Activated B cell treated with CpG ODN at 0.5 μM for 24 hours (primary cell): ENCODE results near the gene ZNF443. TPM values are rescaled to one million over a fixed set of nuclear protein-coding genes. Genes with fewer than 3 reads are reported as not detected.
A peak's percentile ranks its signal among the peaks of the same experiment; 100 is the strongest.
"Not testable (repeated sequence)": the region's sequence is repeated elsewhere in the genome, so short reads cannot be mapped to it uniquely, and the experiment has no call there.

ENCODE experiments used
- ATAC-seq: fragments of 200-7000 bp; cut with Tn5 transposase; one replicate; pipeline ENCODE4 v1.10.0; 2021; ENCODE audit warnings: low read depth, mild to moderate bottlenecking, moderate library complexity
- CTCF ChIA-PET: fragments of 350-600 bp; sonication (Branson Sonifier 250); formaldehyde crosslinking; loops from one replicate; lab custom pipeline; 2021; ENCODE audit warnings: antibody characterized with exemption; lab: Charles Lee
- POLR2A ChIA-PET: fragments of 350-600 bp; sonication (Branson Sonifier 250); formaldehyde crosslinking; loops from one replicate; lab custom pipeline; 2021; ENCODE audit warnings: antibody characterized with exemption; lab: Charles Lee
- DNase-seq: peaks from one replicate; pipeline ENCODE4 v3.0.0; 2022
- H3K27ac Mint-ChIP-seq: one replicate; pipeline ENCODE4 v1.8.0; 2020; ENCODE audit warnings: mixed read lengths
- H3K27me3 Mint-ChIP-seq: one replicate; pipeline ENCODE4 v1.8.0; 2021; ENCODE audit warnings: mixed read lengths
- H3K36me3 Mint-ChIP-seq: one replicate; pipeline ENCODE4 v1.8.0; 2021; ENCODE audit warnings: low read depth, mixed read lengths
- H3K4me1 Mint-ChIP-seq: one replicate; pipeline ENCODE4 v1.8.0; 2021; ENCODE audit warnings: mixed read lengths
- H3K4me3 Mint-ChIP-seq: one replicate; pipeline ENCODE4 v1.8.0; 2020; ENCODE audit warnings: mild to moderate bottlenecking, mixed read lengths
- H3K9me3 Mint-ChIP-seq: one replicate; pipeline ENCODE4 v1.8.0; 2020; ENCODE audit warnings: mixed read lengths
- CTCF ChIP-seq: fragments of 200-600 bp; IDR thresholded peaks from one replicate; pipeline ENCODE4 v1.8.0; 2022; ENCODE audit warnings: antibody characterized with exemption, mild to moderate bottlenecking
- intact Hi-C: fragments of 100-400 bp; cut with micrococcal nuclease; formaldehyde crosslinking; loops from one replicate; pipeline ENCODE4 v1.15.1; 2024
- total RNA-seq: library from RNA; stranded (reverse); gene quantifications from 2 replicates; pipeline ENCODE4 v1.2.3, GENCODE V29; 2022

ZNF443 gene
- 3.5 and 3.6 TPM in 2 replicates for total RNA-seq

- intact Hi-C loops = loop anchor here (1.0 to 2.0 kb wide), 7 partner anchors 39 to 592 kb away; partner anchors contain the start of genes ZNF439, ZNF44, ZNF442 and ZNF563
- peaks cover 27% of the 10 kb centered on the region for H3K4me1 Mint-ChIP-seq
- peaks cover 13% of the 10 kb centered on the region for H3K9me3 Mint-ChIP-seq
- ATAC-seq (peak; percentile 95), DNase-seq (peak; percentile 98)
- CTCF ChIA-PET = no interaction called here
- POLR2A ChIA-PET = interaction anchor here (0.5 to 2.0 kb wide), 18 partner anchors 13 to 1723 kb away, joined by 3 to 14 read pairs (median 4); partner anchors contain the start of genes ZNF433, ZNF44, ZNF442 and ZNF563
- no peak for TF ChIP-seq CTCF
- peak within 1 kb of the TSS; percentile 100 for H3K4me3 Mint-ChIP-seq
- peak within 1 kb of the TSS; percentile 89 for H3K27ac Mint-ChIP-seq
- no peaks in the 10 kb centered on the region for H3K27me3 Mint-ChIP-seq
- H3K36me3 Mint-ChIP-seq = peaks cover 7% of the 10 kb centered on the region
Observed at GRCh38 chr19:12440541-12441316, at the start of gene ZNF443. Gene ZNF443, minus strand, starts transcription at chr19:12441021. Its CDS starts 107 bp downstream, at chr19:12440914.

DNA sequence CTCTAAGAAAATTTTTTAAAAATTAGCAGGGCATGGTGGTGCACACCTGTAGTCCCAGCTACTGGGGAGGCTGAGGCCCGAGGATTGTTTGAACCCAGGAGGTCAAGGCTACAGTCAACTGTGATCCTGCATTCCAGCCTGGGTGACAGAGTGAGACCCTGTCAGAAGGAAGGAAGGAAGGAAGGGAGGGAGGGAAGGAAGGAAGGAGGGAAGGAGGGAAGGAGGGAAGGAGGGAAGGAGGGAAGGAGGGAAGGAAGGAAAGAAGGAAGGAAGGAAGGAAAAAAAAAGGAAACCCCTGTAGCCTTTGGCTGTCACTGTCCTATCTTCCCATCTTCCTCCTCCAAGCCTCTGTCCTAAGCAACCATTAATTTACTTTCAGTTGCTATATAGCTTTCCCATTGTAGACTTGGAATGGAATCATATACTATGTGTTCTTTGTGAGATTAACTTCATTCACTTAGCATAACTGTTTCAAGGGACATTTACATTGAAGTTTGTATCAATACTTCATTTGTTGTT lies 45.5 kb upstream of the ZNF443 start:
- DNase-seq, H3K27me3 Mint-ChIP-seq, ATAC-seq, H3K36me3 Mint-ChIP-seq, H3K9me3 Mint-ChIP-seq, CTCF ChIA-PET, H3K4me3 Mint-ChIP-seq, H3K27ac Mint-ChIP-seq: not testable (repeated sequence)
- POLR2A ChIA-PET = interaction anchor here (0.6 to 0.7 kb wide), 4 partner anchors 9 to 396 kb away, joined by 3 to 5 read pairs (median 4); no protein-coding TSS in a partner anchor
- intact Hi-C loops = loop anchor here (10.0 kb wide), 1 partner anchor 192 kb away; the partner anchor contains the start of gene ZNF44
- H3K4me1 Mint-ChIP-seq = peaks cover 35% of the 10 kb centered on the region

GRCh38 chr19:12485571-12485970 lies 44.8 kb upstream of the ZNF443 start:
- Mint-ChIP-seq H3K27me3 (no peaks in the 10 kb centered on the region), H3K4me1 (peaks cover 35% of the 10 kb centered on the region), H3K4me3 (peak overlapping the region; percentile 96), H3K9me3 (no peaks in the 10 kb centered on the region), H3K27ac (no peak overlapping the region), H3K36me3 (peaks cover 7% of the 10 kb centered on the region)
- ATAC-seq (no peak), DNase-seq (no peak)
- intact Hi-C loops = loop anchor here (2.0 to 10.0 kb wide), 3 partner anchors 45 to 191 kb away; partner anchors contain the start of genes ZNF44, ZNF443 and ZNF564
- ChIA-PET POLR2A (interaction anchor here (0.7 kb wide), 1 partner anchor 70 kb away, joined by 3 read pairs; no protein-coding TSS in a partner anchor), CTCF (no interaction called here)
- TF ChIP-seq CTCF = no peak

GRCh38 chr19:12485052-12485416 lies 44.2 kb upstream of the ZNF443 start:
- POLR2A ChIA-PET = interaction anchor here (0.7 to 4.1 kb wide), 5 partner anchors 10 to 130 kb away, joined by 3 to 37 read pairs (median 5); partner anchors contain the start of genes ZNF443 and ZNF564
- intact Hi-C loops = loop anchor here (2.0 to 10.0 kb wide), 3 partner anchors 44 to 190 kb away; partner anchors contain the start of genes ZNF44, ZNF443 and ZNF564
- TF ChIP-seq CTCF = no peak

DNA sequence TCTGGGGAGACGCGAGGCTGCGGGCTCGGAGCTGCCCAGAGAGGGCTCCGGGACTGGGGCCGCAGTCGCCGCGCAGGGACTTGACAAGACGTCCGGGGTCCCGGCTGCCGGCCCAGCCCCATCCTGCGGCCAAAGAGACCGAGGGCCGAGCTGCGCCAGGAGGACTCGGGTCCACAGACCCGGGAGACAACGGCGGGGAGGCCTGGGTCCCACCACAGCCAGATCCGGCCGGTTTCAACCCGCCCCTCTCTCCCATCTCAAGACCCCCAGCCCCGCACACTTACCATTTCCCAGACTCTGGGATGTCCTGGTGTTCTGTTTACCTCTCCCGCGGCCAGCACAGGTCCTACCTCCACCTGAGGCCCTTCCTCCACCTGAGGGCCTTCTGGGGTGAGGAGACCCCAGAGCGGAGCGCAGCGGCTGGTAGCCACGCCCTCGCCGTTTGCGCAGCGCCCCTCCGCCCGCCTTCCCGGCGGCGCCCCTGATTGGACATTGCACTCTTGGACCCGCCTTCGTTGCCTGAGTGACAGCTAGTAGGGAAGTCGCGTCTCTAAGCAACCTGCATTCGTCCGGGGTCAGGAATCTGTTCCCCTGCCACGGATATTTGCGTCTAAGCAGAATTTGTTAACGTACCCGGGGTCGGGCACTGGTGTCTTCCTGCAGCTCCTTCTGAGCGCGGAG lies 43.7 kb upstream of the ZNF443 start, which contains the start of gene ZNF709:
Gene ZNF709 (minus strand): TSS at position 446 of the 681 bp plus-strand sequence. CDS start 159 bp downstream, at position 287.
- POLR2A ChIA-PET = interaction anchor here (0.5 to 4.1 kb wide), 7 partner anchors 10 to 151 kb away, joined by 3 to 37 read pairs (median 5); partner anchors contain the start of genes ZNF443, ZNF563 and ZNF564
- Mint-ChIP-seq H3K36me3 (peaks cover 7% of the 10 kb centered on the region), H3K27me3 (no peaks in the 10 kb centered on the region), H3K4me1 (peaks cover 35% of the 10 kb centered on the region), H3K27ac (peak within 1 kb of the TSS; percentile 88), H3K9me3 (no peaks in the 10 kb centered on the region), H3K4me3 (peak within 1 kb of the TSS; percentile 96)
- intact Hi-C loops = loop anchor here (1.0 to 10.0 kb wide), 5 partner anchors 11 to 190 kb away; partner anchors contain the start of genes ZNF44, ZNF443, ZNF564 and ZNF799
- peak; percentile 98 for ATAC-seq
- DNase-seq = peak; percentile 90
- no peak for TF ChIP-seq CTCF
- CTCF ChIA-PET = interaction anchor here (1.4 kb wide), 1 partner anchor 11 kb away, joined by 5 read pairs; no protein-coding TSS in a partner anchor

More at GRCh38 chr19:12485052-12485416, 44.2 kb upstream of the ZNF443 start:
- Mint-ChIP-seq H3K27ac (peak overlapping the region; percentile 88), H3K27me3 (no peaks in the 10 kb centered on the region), H3K4me1 (peaks cover 35% of the 10 kb centered on the region), H3K36me3 (peaks cover 7% of the 10 kb centered on the region), H3K9me3 (no peaks in the 10 kb centered on the region), H3K4me3 (peak overlapping the region; percentile 96)
- ATAC-seq (no peak), DNase-seq (no peak)
- CTCF ChIA-PET = interaction anchor here (1.4 kb wide), 1 partner anchor 10 kb away, joined by 5 read pairs; no protein-coding TSS in a partner anchor
